H1 (cell line): ENCODE results near the gene BATF2. TPM values are rescaled to one million over a fixed set of nuclear protein-coding genes. Genes with fewer than 3 reads are reported as not detected.

Experiments
- RBBP5 ChIP-seq: IDR thresholded peaks from 2 replicates; pipeline ENCODE4 v1.7.1; 2012; ENCODE audit warnings: low read depth, mild to moderate bottlenecking, inconsistent platforms, low read length, moderate library complexity, borderline replicate concordance
- RXRA ChIP-seq: IDR thresholded peaks from 2 replicates; pipeline ENCODE4 v1.6.1; 2011; ENCODE audit warnings: low read depth, mild to moderate bottlenecking, low read length, moderate library complexity; ENCODE audit not compliant: insufficient read depth
- TAF1 ChIP-seq: IDR thresholded peaks from 2 replicates; pipeline ENCODE4 v1.6.1; 2011; ENCODE audit warnings: mild to moderate bottlenecking, low read depth, low read length
- TAF7 ChIP-seq: optimal IDR thresholded peaks from 2 replicates; pipeline ENCODE3; 2011; ENCODE audit warnings: low read depth, mild to moderate bottlenecking, inconsistent platforms, low read length, moderate library complexity, borderline replicate concordance
- USF2 ChIP-seq: IDR thresholded peaks from 2 replicates; pipeline ENCODE4 v1.6.1; 2011; ENCODE audit warnings: low read length, improper control_type of control experiment
- polyA plus RNA-seq, 7 experiments: library from polyadenylated mRNA; depleted of rRNA in 3 of 7; stranded (reverse) in 5 of 7; unstranded in 2 of 7; fragments of >200 nt in 5 of 7; fragments of 200-250 nt in 2 of 7; gene quantifications; 1 replicate in 5 of 7; 2 replicates in 1 of 7; 4 replicates in 1 of 7; pipeline versions ENCODE4 v1.2.1 to v1.2.3, GENCODE V29; 2011 to 2013; ENCODE audit warnings: missing spikeins in 2 of 7, mixed read lengths in 2 of 7
- total RNA-seq: library from RNA; stranded (reverse); fragmentation: NEBNext Ultra II Directional; extraction: Animal tissue kit (Norgen Biotek cat#: 25700); gene quantifications from 2 replicates; pipeline ENCODE4 v1.2.1, GENCODE V29; 2021

Gene BATF2
- total and polyA plus RNA-seq, 2 of the 8 experiments (the other 6 are each of a cell fraction or from before 2014, with no cell fraction given) = 1.4 to 3.1 TPM

DNA sequence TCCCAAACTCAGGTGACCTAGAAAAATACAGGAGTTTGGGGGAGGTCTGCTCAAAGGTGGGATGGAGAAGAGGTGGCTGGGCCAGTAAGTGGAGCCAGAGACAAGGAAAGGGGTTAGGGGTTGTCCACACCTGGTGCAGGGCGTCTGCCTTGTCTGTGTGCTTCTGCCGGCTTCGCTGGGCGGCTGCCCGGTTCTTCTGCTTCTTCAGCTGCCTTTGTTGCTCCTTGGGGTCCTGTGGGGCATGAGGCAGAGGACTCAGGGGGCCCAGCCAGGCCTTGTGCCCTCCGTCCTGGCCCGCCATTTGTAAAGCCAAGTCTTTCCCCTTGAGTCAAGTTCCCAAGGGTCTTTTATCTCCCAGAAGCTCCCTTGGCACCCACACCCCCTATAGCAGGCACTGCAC, 2.5 kb downstream of the BATF2 start (continued):
- TF ChIP-seq TAF1 = no peak
- TF ChIP-seq TAF7 = no peak
- TF ChIP-seq RBBP5 = no peak
- TF ChIP-seq USF2 = no peak
- TF ChIP-seq RXRA = no peak
